PFSK-1 (cell line): ENCODE data around the gene ARHGAP19.

ENCODE experiments used
- FOXP2 ChIP-seq: optimal IDR thresholded peaks from 2 replicates; pipeline ENCODE3; 2011; ENCODE audit warnings: borderline replicate concordance, control low read depth, inconsistent platforms; ENCODE audit not compliant: insufficient read depth; ENCODE audit errors: extremely low read length, extremely low read depth
- POLR2AphosphoS5 ChIP-seq: IDR thresholded peaks from 2 replicates; pipeline ENCODE4 v1.6.1; 2012; ENCODE audit warnings: low read depth, mild to moderate bottlenecking, control low read depth, low read length, moderate library complexity
- REST ChIP-seq, 2 experiments: IDR thresholded peaks; 2 replicates each; pipeline versions ENCODE4 v1.6.1 to v1.8.0; 2011 to 2012; ENCODE audit warnings: low read depth in 2 of 2, low read length in 2 of 2, control low read depth in 1 of 2, inconsistent platforms in 1 of 2, mild to moderate bottlenecking in 1 of 2, moderate library complexity in 1 of 2; ENCODE audit not compliant: insufficient read depth in 1 of 2
- SIN3A ChIP-seq: IDR thresholded peaks from 2 replicates; pipeline ENCODE4 v1.6.1; 2012; ENCODE audit warnings: mild to moderate bottlenecking, low read length, moderate library complexity, borderline replicate concordance; ENCODE audit not compliant: insufficient read depth
- TAF1 ChIP-seq: IDR thresholded peaks from 2 replicates; pipeline ENCODE4 v1.6.1; 2012; ENCODE audit warnings: low read length, control low read depth, borderline replicate concordance; ENCODE audit not compliant: insufficient read depth

- no peak for TF ChIP-seq FOXP2
- TF ChIP-seq SIN3A: no peak
- peak; percentile 33 to 49; a peak in 1 of 4 replicates for TF ChIP-seq REST (IDR thresholded peaks at IDR 0.05; ENCODE audit: insufficient read depth in 1 of 2, low read depth in 2 of 2, low read length in 2 of 2)
- TF ChIP-seq TAF1: no peak
- no peak for TF ChIP-seq POLR2AphosphoS5
These were observed 81.9 kb downstream of the ARHGAP19 start for GRCh38 chr10:97210543-97210960.
